Measurements from ENCODE around the gene AQP10.

- peak in 7 of 12 donors; percentile 15 to 43 (median 25) for TF ChIP-seq CTCF (IDR thresholded peaks at IDR 0.05)
- TF ChIP-seq POLR2A (IDR thresholded peaks at IDR 0.05), result no peak
These were observed 32.6 kb downstream of the AQP10 start for GRCh38 chr1:154353460-154353904.
